Lung (tissue), 12 donors: ENCODE measurements around the gene CISD3. TPM values are rescaled to one million over a fixed set of nuclear protein-coding genes. Genes with fewer than 3 reads are reported as not detected.

Source experiments
- ATAC-seq: fragments of 200-7000 bp; cut with Tn5 transposase; one replicate; pipeline ENCODE4 v1.9.1; 2020; ENCODE audit warnings: moderate number of reproducible peaks; ENCODE audit not compliant: insufficient read depth, low FRiP score
- DNase-seq, 3 donors: peaks; one replicate each; pipeline ENCODE4 v3.0.0-alpha.2; 2013 to 2017
- H3K27ac ChIP-seq, 2 donors: one replicate each; pipeline ENCODE4 v1.5.1; 2013; ENCODE audit warnings: mild to moderate bottlenecking in 2 of 2, moderate library complexity in 2 of 2, control low read depth in 1 of 2, inconsistent platforms in 1 of 2, low read depth in 1 of 2, low read length in 1 of 2
- H3K27me3 ChIP-seq, 3 donors: one replicate each; pipeline ENCODE4 v1.5.1; 2013; ENCODE audit warnings: low read length in 2 of 3; ENCODE audit not compliant: control insufficient read depth in 3 of 3, insufficient read depth in 3 of 3
- H3K36me3 ChIP-seq, 4 donors: one replicate each; pipeline ENCODE4 v1.5.1; 2013; ENCODE audit warnings: low read length in 4 of 4, mild to moderate bottlenecking in 1 of 4, moderate library complexity in 1 of 4; ENCODE audit not compliant: control insufficient read depth in 4 of 4, insufficient read depth in 4 of 4
- H3K4me1 ChIP-seq, 5 donors: one replicate each; pipeline ENCODE4 v1.5.1; 2013; ENCODE audit warnings: low read length in 5 of 5, mild to moderate bottlenecking in 2 of 5, moderate library complexity in 1 of 5; ENCODE audit not compliant: control insufficient read depth in 5 of 5, insufficient read depth in 5 of 5
- H3K4me3 ChIP-seq: one replicate; pipeline ENCODE4 v1.5.1; 2013; ENCODE audit warnings: mild to moderate bottlenecking, control low read depth, moderate library complexity
- H3K9ac ChIP-seq, 2 donors: one replicate each; pipeline ENCODE4 v1.5.1; 2013; ENCODE audit warnings: low read length in 2 of 2, control low read depth in 1 of 2; ENCODE audit not compliant: insufficient read depth in 1 of 2
- H3K9me3 ChIP-seq, 4 donors: one replicate each; pipeline ENCODE4 v1.5.1; 2013; ENCODE audit warnings: low read length in 3 of 4, mild to moderate bottlenecking in 1 of 4, moderate library complexity in 1 of 4; ENCODE audit not compliant: control insufficient read depth in 4 of 4, insufficient read depth in 3 of 4
- WGBS, 2 donors: extraction: QIAGEN DNeasy Blood & Tissue Kit; methylation state at CpG; one replicate each; pipeline ENCODE4 v1.1.7; 2013; 5-methylcytosine and 5-hydroxymethylcytosine counted together
- polyA plus RNA-seq, 2 donors: library from polyadenylated mRNA; stranded (reverse); fragments of 200-250 nt; gene quantifications; one replicate each; pipeline ENCODE4 v1.2.1, GENCODE V29; 2013
- total RNA-seq, 2 donors: library from RNA; depleted of rRNA in 1 of 2; stranded (reverse); fragments of >200 nt in 1 of 2; gene quantifications; one replicate each; pipeline ENCODE4 v1.2.1, GENCODE V29; 2014 to 2021
- TF ChIP-seq, protein P1 (sequence below): IDR thresholded peaks from 2 replicates; pipeline ENCODE4 v1.5.1; 2012; ENCODE audit warnings: mild to moderate bottlenecking; ENCODE audit errors: control extremely low read depth, extremely low read depth
- donor health status: control.
- donor health status: control.
- donor health status: Bipolar disorder and iron deficiency.
- donor health status: healthy.
- donor health status: DM: yes; HTN: yes; CAD: no.

CISD3 gene
- total and polyA plus RNA-seq, 4 donors: 2.4 to 49.7 (median 38.0) TPM

DNA sequence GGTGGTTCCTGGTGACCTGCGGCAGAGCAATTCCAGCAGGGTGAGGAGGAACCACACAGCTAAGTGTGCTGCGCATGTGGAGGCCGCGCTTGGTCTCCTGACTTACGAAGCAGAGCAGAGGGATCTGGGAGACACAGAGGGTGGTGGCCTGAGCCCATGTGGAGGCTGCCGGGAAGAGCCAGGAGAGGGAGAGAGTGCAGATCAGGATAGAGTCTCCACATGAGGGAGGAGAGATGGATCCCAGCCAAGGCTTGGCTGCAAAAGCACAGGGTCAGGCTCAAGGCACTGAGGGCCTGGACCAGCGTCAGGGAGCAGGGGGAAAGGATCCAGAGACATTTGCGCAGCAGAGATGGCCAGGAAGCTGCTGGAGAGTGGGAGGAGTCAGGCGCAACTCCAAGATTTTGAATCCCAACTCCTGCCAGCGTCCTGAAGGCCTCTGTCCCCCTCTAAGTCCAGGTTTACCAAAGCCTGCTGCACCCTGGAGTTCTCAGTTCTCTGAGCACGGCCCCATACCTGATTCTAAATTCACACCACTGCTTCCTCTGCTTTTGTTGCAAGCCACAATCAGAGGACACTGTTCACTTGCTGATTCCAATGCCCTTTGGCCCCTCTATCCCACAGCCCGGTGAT is 36.3 kb upstream of the CISD3 start:
- DNase-seq: peak; percentile 95 to 99 (median 96)
- Histone ChIP-seq H3K9ac (peak overlapping the region in 1 of 2 donors; percentile 34), H3K27me3 (no peaks in the 10 kb centered on the region), H3K9me3 (no peaks in the 10 kb centered on the region), H3K36me3 (no peaks in the 10 kb centered on the region), H3K4me3 (no peak overlapping the region), H3K4me1 (peaks cover 0 to 13% (median 11%) of the 10 kb centered on the region in 5 donors), H3K27ac (peak overlapping the region; percentile 52 to 81)
- TF ChIP-seq, protein P1, sequence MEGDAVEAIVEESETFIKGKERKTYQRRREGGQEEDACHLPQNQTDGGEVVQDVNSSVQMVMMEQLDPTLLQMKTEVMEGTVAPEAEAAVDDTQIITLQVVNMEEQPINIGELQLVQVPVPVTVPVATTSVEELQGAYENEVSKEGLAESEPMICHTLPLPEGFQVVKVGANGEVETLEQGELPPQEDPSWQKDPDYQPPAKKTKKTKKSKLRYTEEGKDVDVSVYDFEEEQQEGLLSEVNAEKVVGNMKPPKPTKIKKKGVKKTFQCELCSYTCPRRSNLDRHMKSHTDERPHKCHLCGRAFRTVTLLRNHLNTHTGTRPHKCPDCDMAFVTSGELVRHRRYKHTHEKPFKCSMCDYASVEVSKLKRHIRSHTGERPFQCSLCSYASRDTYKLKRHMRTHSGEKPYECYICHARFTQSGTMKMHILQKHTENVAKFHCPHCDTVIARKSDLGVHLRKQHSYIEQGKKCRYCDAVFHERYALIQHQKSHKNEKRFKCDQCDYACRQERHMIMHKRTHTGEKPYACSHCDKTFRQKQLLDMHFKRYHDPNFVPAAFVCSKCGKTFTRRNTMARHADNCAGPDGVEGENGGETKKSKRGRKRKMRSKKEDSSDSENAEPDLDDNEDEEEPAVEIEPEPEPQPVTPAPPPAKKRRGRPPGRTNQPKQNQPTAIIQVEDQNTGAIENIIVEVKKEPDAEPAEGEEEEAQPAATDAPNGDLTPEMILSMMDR: no peak
- ATAC-seq: peak; percentile 49
- WGBS, 2 donors: 52 to 78% methylated on average over 12 of the region's 12 CpGs

DNA sequence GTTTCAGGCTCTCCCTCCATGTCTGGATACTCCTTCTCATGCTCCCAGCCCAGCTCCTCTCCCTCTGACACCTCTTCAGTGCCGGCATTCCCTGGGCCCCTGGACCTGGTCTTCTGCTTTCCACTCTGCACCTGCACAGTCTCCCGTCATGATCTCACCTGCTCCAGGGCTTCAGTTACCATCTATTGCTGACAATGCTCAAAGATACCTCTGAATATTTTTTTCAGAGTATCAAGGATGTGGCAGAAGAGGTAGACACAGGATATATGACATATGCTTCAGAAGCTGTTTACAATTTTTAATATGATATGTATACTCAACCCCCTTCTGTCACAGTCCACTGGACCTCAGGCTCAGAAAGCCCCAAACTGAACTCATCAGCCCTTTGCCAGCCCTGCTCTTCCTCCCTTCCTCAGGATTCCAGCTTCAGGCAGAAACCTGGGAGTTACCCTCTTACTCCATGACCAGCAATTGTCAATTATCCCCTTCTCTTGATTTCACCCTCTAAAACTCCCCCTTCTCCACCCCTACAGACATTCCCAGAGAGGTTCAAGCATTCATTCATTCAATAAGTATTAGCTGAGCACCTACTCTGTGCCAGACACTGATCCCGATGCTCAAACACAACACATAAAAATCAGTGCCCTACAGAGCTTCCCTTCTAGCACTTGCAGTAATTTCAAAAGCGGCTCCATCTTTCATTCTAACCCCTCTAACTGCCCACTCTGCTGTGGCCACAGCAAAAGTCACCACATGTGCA is 32.9 kb upstream of the CISD3 start:
- Histone ChIP-seq H3K27ac (no peak overlapping the region), H3K27me3 (no peaks in the 10 kb centered on the region), H3K9ac (no peak overlapping the region), H3K36me3 (no peaks in the 10 kb centered on the region), H3K9me3 (peaks cover 0 to 2% (median 0%) of the 10 kb centered on the region in 4 donors), H3K4me3 (no peak overlapping the region), H3K4me1 (peaks cover 7 to 26% (median 11%) of the 10 kb centered on the region in 5 donors)
- DNase-seq (no peak), ATAC-seq (no peak)
- WGBS, 2 donors: 89 to 93% methylated on average over 4 of the region's 4 CpGs
- TF ChIP-seq, protein P1: no peak

DNA sequence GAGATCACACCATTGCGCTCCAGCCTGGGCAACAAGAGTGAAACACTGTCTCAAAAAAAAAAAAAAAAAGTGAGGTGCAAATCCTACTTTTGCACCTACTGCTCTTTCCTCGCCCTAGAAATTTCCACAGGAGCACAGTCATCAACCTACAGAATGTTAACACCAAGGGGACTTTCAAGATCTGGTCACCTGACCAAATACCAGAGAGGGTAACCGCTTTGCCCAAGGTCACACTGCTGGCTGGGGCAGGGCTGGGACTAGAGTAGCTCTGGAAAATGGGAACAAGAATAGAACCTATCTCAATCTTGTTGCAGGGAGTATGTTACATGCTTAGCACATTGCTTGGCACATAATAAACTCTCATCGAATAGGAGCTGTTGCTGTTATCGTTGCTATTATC is 31.4 kb upstream of the CISD3 start:
- TF ChIP-seq, protein P1: no peak
- DNase-seq (no peak), ATAC-seq (no peak)
- H3K9me3 ChIP-seq: peaks cover 0 to 2% (median 0%) of the 10 kb centered on the region in 4 donors
- H3K36me3 ChIP-seq: no peaks in the 10 kb centered on the region
- H3K27ac ChIP-seq: peak overlapping the region in 1 of 2 donors; percentile 76
- H3K27me3 ChIP-seq: no peaks in the 10 kb centered on the region
- peaks cover 7 to 36% (median 9%) of the 10 kb centered on the region in 5 donors for H3K4me1 ChIP-seq
- H3K4me3 ChIP-seq: no peak overlapping the region
- WGBS, 2 donors: 87 to 90% methylated on average over 5 of the region's 5 CpGs
- H3K9ac ChIP-seq: no peak overlapping the region
